SK-N-SH treated with all-trans-retinoic acid at 6 μM for 48 hours (cell line): ENCODE data around the gene ATP23.

Experiments
- ATAC-seq: fragments of 200-7000 bp; cut with Tn5 transposase; 3 replicates; pipeline ENCODE4 v1.9.1; 2020; ENCODE audit warnings: mild to moderate bottlenecking, moderate library complexity
- ARNTL ChIP-seq: fragments of 450-650 bp; formaldehyde crosslinking; IDR thresholded peaks from 2 replicates; pipeline ENCODE4 v1.5.0; 2020; ENCODE audit warnings: low read depth, mild to moderate bottlenecking, moderate library complexity, borderline replicate concordance
- BACH2 ChIP-seq: fragments of 250-450 bp; sonication (Bioruptor Pico); IDR thresholded peaks from 2 replicates; pipeline ENCODE4 v1.9.0; 2021; ENCODE audit warnings: mild to moderate bottlenecking, borderline replicate concordance
- CSDC2 ChIP-seq: fragments of 250-450 bp; sonication (Bioruptor Pico); IDR thresholded peaks from 2 replicates; pipeline ENCODE4 v1.5.0; 2020; ENCODE audit warnings: mild to moderate bottlenecking, moderate library complexity
- GLIS3 ChIP-seq: fragments of 250-450 bp; sonication (Bioruptor Pico); IDR thresholded peaks from 2 replicates; pipeline ENCODE4 v1.5.0; 2020; ENCODE audit warnings: mild to moderate bottlenecking, moderate library complexity
- ISL1 ChIP-seq: fragments of 250-450 bp; sonication (Bioruptor Pico); IDR thresholded peaks from 2 replicates; pipeline ENCODE4 v2.1.2; 2022; ENCODE audit warnings: mild to moderate bottlenecking, moderate library complexity
- PPARA ChIP-seq: fragments of 250-450 bp; sonication (Bioruptor Pico); IDR thresholded peaks from 2 replicates; pipeline ENCODE4 v1.5.0; 2020; ENCODE audit warnings: mild to moderate bottlenecking, borderline replicate concordance
- RARB ChIP-seq: fragments of 250-450 bp; sonication (Bioruptor Pico); IDR thresholded peaks from 2 replicates; pipeline ENCODE4 v1.8.0; 2021; ENCODE audit warnings: mild to moderate bottlenecking, moderate library complexity
- SNAI2 ChIP-seq: fragments of 250-450 bp; sonication (Bioruptor Pico); IDR thresholded peaks from 2 replicates; pipeline ENCODE4 v1.5.0; 2020; ENCODE audit warnings: mild to moderate bottlenecking, moderate library complexity
- TOX ChIP-seq: fragments of 250-450 bp; sonication (Bioruptor Pico); IDR thresholded peaks from 2 replicates; pipeline ENCODE4 v1.8.0; 2021; ENCODE audit warnings: mild to moderate bottlenecking, moderate library complexity, borderline replicate concordance
- ZC3H10 ChIP-seq: fragments of 250-450 bp; sonication (Bioruptor Pico); IDR thresholded peaks from 2 replicates; pipeline ENCODE4 v1.5.1; 2021; ENCODE audit warnings: mild to moderate bottlenecking, moderate library complexity
- ZFP30 ChIP-seq: fragments of 450-650 bp; formaldehyde crosslinking; IDR thresholded peaks from 2 replicates; pipeline ENCODE4 v1.5.0; 2022; ENCODE audit warnings: mild to moderate bottlenecking, moderate library complexity
- ZNF565 ChIP-seq: fragments of 450-650 bp; formaldehyde crosslinking; conservative IDR thresholded peaks from 2 replicates; pipeline ENCODE4 v1.5.0; 2020; ENCODE audit warnings: low read depth, mild to moderate bottlenecking, moderate library complexity
- ZNF8 ChIP-seq: fragments of 450-650 bp; formaldehyde crosslinking; IDR thresholded peaks from 2 replicates; pipeline ENCODE4 v1.5.0; 2020; ENCODE audit warnings: mild to moderate bottlenecking, moderate library complexity
- TF ChIP-seq, protein P1 (sequence below): fragments of 250-450 bp; sonication (Bioruptor Pico); IDR thresholded peaks from 2 replicates; pipeline ENCODE4 v1.8.0; 2021; ENCODE audit warnings: low read depth, mild to moderate bottlenecking, moderate library complexity, borderline replicate concordance
- TF ChIP-seq, protein P2 (sequence below): fragments of 250-450 bp; sonication (Bioruptor Pico); IDR thresholded peaks from 2 replicates; pipeline ENCODE4 v1.5.0; 2020; ENCODE audit warnings: mild to moderate bottlenecking, moderate library complexity
- TF ChIP-seq, protein P3 (sequence below): fragments of 250-450 bp; sonication (Bioruptor Pico); IDR thresholded peaks from 2 replicates; pipeline ENCODE4 v1.5.1; 2020; ENCODE audit warnings: low read depth, mild to moderate bottlenecking, moderate library complexity

The ATP23 gene

DNA sequence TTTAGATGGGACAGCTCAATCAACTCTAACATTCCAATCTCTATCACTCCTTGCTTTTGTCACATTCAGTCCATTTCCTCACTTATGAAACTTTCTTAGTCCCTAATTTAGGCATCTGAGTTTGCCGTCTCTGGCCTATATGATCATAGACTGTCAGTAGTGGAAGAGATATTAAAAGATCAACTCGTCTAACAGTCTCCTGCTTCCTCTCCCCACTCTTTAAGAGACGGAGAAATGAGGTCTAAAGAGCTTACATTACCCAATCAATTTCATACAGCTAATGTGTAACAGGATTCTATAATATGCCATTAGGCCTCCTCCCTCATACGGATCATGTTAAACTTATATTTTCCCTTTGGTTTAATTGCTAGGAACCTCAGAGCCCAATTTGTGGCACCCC, 6.5 kb upstream of the ATP23 start (continued):
- TF ChIP-seq, protein P1, sequence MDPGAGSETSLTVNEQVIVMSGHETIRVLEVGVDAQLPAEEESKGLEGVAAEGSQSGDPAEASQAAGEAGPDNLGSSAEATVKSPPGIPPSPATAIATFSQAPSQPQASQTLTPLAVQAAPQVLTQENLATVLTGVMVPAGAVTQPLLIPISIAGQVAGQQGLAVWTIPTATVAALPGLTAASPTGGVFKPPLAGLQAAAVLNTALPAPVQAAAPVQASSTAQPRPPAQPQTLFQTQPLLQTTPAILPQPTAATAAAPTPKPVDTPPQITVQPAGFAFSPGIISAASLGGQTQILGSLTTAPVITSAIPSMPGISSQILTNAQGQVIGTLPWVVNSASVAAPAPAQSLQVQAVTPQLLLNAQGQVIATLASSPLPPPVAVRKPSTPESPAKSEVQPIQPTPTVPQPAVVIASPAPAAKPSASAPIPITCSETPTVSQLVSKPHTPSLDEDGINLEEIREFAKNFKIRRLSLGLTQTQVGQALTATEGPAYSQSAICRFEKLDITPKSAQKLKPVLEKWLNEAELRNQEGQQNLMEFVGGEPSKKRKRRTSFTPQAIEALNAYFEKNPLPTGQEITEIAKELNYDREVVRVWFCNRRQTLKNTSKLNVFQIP (CRISPR knock-in tag), result no peak
- TF ChIP-seq, protein P2, sequence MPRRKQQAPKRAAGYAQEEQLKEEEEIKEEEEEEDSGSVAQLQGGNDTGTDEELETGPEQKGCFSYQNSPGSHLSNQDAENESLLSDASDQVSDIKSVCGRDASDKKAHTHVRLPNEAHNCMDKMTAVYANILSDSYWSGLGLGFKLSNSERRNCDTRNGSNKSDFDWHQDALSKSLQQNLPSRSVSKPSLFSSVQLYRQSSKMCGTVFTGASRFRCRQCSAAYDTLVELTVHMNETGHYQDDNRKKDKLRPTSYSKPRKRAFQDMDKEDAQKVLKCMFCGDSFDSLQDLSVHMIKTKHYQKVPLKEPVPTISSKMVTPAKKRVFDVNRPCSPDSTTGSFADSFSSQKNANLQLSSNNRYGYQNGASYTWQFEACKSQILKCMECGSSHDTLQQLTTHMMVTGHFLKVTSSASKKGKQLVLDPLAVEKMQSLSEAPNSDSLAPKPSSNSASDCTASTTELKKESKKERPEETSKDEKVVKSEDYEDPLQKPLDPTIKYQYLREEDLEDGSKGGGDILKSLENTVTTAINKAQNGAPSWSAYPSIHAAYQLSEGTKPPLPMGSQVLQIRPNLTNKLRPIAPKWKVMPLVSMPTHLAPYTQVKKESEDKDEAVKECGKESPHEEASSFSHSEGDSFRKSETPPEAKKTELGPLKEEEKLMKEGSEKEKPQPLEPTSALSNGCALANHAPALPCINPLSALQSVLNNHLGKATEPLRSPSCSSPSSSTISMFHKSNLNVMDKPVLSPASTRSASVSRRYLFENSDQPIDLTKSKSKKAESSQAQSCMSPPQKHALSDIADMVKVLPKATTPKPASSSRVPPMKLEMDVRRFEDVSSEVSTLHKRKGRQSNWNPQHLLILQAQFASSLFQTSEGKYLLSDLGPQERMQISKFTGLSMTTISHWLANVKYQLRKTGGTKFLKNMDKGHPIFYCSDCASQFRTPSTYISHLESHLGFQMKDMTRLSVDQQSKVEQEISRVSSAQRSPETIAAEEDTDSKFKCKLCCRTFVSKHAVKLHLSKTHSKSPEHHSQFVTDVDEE (CRISPR knock-in tag), result no peak

DNA sequence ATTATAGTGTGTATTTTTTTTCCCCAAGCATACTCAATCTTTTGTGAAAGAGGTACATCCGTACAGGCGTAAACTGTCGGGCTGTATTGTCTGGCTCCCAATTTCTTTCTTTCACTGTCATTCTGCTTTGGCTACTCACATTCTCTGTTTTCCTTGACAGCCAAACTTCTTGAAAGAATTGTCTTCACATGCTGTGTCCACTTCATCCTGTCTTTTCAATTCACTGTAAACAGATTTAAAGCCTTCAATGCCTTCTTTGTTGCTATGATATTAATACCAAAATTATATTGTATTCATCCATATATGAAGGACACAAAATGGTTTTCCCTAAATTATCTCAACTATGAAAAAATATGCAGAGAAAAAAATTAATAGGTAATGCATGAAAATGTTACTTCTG, 6.0 kb upstream of the ATP23 start:
- TF ChIP-seq RARB (CRISPR knock-in tag) (no peak), PPARA (CRISPR knock-in tag) (no peak), ZNF565 (CRISPR knock-in tag) (no peak)
- no peak for ATAC-seq

DNA sequence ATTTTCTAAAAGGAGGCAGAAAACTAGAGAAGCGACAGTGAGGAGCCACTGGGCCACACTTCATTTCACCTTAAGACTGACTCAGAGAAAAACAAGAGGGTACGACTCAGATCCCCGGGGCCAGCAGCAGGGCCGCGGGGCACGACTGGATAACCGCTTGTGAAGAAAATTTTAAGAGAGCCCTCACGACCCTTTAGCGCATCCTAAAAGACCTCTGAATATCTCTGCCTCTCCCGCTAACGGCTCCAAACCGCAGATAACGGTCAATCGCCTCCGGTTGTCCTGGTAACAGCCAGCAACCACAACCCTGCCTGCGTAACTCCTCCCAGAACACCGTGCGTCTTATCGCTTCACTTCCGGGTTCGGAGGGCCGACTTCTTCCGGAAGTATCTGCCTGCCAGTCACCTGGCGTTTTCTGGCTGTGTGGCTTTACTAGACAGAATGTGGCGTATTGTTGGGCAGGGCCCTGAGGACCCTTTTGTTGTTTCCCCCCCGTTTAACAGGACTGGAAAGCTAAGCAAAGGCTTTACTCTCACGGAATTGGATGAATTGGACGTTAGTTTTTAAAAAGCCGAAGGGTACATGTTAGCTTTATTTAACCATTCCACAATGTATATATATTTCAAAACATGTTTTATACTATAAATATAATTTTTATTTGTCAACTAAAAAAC, 5.4 kb upstream of the ATP23 start:
- TF ChIP-seq CSDC2 (CRISPR knock-in tag) (0 out of 2 replicates have a peak, but pooled peaks have one; percentile 29), SNAI2 (CRISPR knock-in tag) (no peak), ZNF565 (CRISPR knock-in tag) (no peak), ISL1 (CRISPR knock-in tag) (no peak), GLIS3 (CRISPR knock-in tag) (no peak), BACH2 (CRISPR knock-in tag) (no peak), ZC3H10 (CRISPR knock-in tag) (no peak), ZFP30 (CRISPR knock-in tag) (no peak), PPARA (CRISPR knock-in tag) (peak; percentile 17; the same call in 1 of the 2 replicates), RARB (CRISPR knock-in tag) (no peak), ARNTL (CRISPR knock-in tag) (no peak), TOX (CRISPR knock-in tag) (no peak), ZNF8 (CRISPR knock-in tag) (no peak)
- TF ChIP-seq, protein P3, sequence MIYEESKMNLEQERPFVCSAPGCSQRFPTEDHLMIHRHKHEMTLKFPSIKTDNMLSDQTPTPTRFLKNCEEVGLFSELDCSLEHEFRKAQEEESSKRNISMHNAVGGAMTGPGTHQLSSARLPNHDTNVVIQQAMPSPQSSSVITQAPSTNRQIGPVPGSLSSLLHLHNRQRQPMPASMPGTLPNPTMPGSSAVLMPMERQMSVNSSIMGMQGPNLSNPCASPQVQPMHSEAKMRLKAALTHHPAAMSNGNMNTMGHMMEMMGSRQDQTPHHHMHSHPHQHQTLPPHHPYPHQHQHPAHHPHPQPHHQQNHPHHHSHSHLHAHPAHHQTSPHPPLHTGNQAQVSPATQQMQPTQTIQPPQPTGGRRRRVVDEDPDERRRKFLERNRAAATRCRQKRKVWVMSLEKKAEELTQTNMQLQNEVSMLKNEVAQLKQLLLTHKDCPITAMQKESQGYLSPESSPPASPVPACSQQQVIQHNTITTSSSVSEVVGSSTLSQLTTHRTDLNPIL (CRISPR knock-in tag), result no peak
- TF ChIP-seq, protein P1 (CRISPR knock-in tag), result no peak
- peak; percentile 99 for ATAC-seq

DNA sequence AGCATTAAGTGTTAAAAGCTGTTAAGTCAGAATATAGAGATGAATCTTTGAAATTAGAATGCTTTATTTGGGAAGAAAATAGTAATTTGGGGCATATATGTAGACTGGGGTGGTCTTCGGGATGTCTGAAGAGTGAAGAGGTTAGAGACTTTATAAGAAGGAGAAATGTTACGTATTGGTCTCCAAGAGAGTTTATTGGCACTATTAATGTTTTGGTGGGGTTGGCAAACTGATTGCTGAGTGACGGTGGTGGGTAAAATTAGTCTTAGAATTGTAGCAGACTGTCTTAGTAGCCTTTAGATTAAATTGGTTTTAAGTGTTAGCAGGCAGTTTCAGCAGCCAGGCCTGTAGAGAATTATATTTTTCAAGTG, 4.9 kb upstream of the ATP23 start:
- TF ChIP-seq ZNF565 (CRISPR knock-in tag) (no peak), CSDC2 (CRISPR knock-in tag) (no peak), TOX (CRISPR knock-in tag) (no peak)
- TF ChIP-seq, protein P2 (CRISPR knock-in tag), result no peak
- ATAC-seq, result no peak
